H9 (cell line): Measurements from ENCODE around the gene LEFTY2. TPM values are rescaled to one million over a fixed set of nuclear protein-coding genes. Genes with fewer than 3 reads are reported as not detected.

Experiments
- DNase-seq: peaks from one replicate; pipeline ENCODE4 v3.0.0-alpha.2; 2017
- H2AFZ ChIP-seq: one replicate; pipeline ENCODE4 v1.6.1; 2013; ENCODE audit warnings: mild to moderate bottlenecking, low read length, control low read depth, moderate library complexity
- H2AK5ac ChIP-seq: 2 replicates; pipeline ENCODE4 v1.6.1; 2013; ENCODE audit warnings: low read length, control low read depth, mixed read lengths; ENCODE audit not compliant: insufficient read length
- H2BK120ac ChIP-seq: one replicate; pipeline ENCODE4 v1.6.1; 2013; ENCODE audit warnings: low read depth, mild to moderate bottlenecking, low read length, control low read depth, inconsistent platforms; ENCODE audit not compliant: poor library complexity, severe bottlenecking
- H2BK12ac ChIP-seq: 2 replicates; pipeline ENCODE4 v1.6.1; 2013; ENCODE audit warnings: low read length, control low read depth, mixed read lengths, low read depth; ENCODE audit not compliant: insufficient read length
- H2BK15ac ChIP-seq: 2 replicates; pipeline ENCODE4 v1.6.1; 2013; ENCODE audit warnings: low read depth, low read length, control low read depth
- H2BK20ac ChIP-seq: one replicate; pipeline ENCODE4 v1.6.1; 2013; ENCODE audit warnings: low read depth, mild to moderate bottlenecking, low read length, control low read depth, inconsistent platforms; ENCODE audit not compliant: poor library complexity, severe bottlenecking
- H2BK5ac ChIP-seq: 2 replicates; pipeline ENCODE4 v1.6.1; 2013; ENCODE audit warnings: low read length, control low read depth, mixed read lengths; ENCODE audit not compliant: insufficient read length
- H3K14ac ChIP-seq: 2 replicates; pipeline ENCODE4 v1.6.1; 2013; ENCODE audit warnings: low read length, control low read depth; ENCODE audit not compliant: insufficient read depth
- H3K18ac ChIP-seq: 2 replicates; pipeline ENCODE4 v1.6.1; 2013; ENCODE audit warnings: low read depth, mild to moderate bottlenecking, mixed read lengths, low read length, control low read depth; ENCODE audit not compliant: insufficient read length
- H3K23ac ChIP-seq: 2 replicates; pipeline ENCODE4 v1.6.1; 2013; ENCODE audit warnings: low read length, control low read depth, mixed read lengths, low read depth; ENCODE audit not compliant: insufficient read length
- H3K23me2 ChIP-seq: 2 replicates; pipeline ENCODE4 v1.6.1; 2013; ENCODE audit warnings: low read depth, mild to moderate bottlenecking, mixed read lengths, low read length, control low read depth; ENCODE audit not compliant: insufficient read length, poor library complexity, severe bottlenecking
- H3K27ac ChIP-seq: 2 replicates; pipeline ENCODE4 v1.5.1; 2013; ENCODE audit warnings: low read length, control low read depth, mixed read lengths, low read depth; ENCODE audit not compliant: insufficient read length
- H3K27me3 ChIP-seq: 2 replicates; pipeline ENCODE4 v1.6.1; 2013; ENCODE audit warnings: low read length, control low read depth, inconsistent platforms; ENCODE audit not compliant: insufficient read depth
- H3K4ac ChIP-seq: 2 replicates; pipeline ENCODE4 v1.6.1; 2013; ENCODE audit warnings: low read depth, mild to moderate bottlenecking, control low read depth, inconsistent platforms, low read length, moderate library complexity
- H3K4me1 ChIP-seq: 2 replicates; pipeline ENCODE4 v1.6.1; 2013; ENCODE audit warnings: low read length, control low read depth, inconsistent platforms; ENCODE audit not compliant: insufficient read depth
- H3K4me2 ChIP-seq: 2 replicates; pipeline ENCODE4 v1.6.1; 2013; ENCODE audit warnings: low read length, control low read depth, mixed read lengths; ENCODE audit not compliant: insufficient read length, insufficient read depth
- H3K56ac ChIP-seq: 2 replicates; pipeline ENCODE4 v1.6.1; 2013; ENCODE audit warnings: low read depth, mild to moderate bottlenecking, mixed read lengths, low read length, control low read depth; ENCODE audit not compliant: insufficient read length
- H3K79me1 ChIP-seq: 2 replicates; pipeline ENCODE4 v1.6.1; 2013; ENCODE audit warnings: low read depth, mild to moderate bottlenecking, moderate library complexity, low read length, control low read depth, inconsistent platforms; ENCODE audit not compliant: insufficient read depth, poor library complexity, severe bottlenecking
- H3K79me2 ChIP-seq: 2 replicates; pipeline ENCODE4 v1.6.1; 2013; ENCODE audit warnings: low read length, control low read depth, inconsistent platforms; ENCODE audit not compliant: insufficient read depth
- H3K9ac ChIP-seq: 2 replicates; pipeline ENCODE4 v1.6.1; 2013; ENCODE audit warnings: low read length, control low read depth, mixed read lengths; ENCODE audit not compliant: insufficient read length; ENCODE audit errors: extremely low read depth
- H3K9me3 ChIP-seq: one replicate; pipeline ENCODE4 v1.6.1; 2013; ENCODE audit warnings: low read depth, low read length, inconsistent platforms; ENCODE audit not compliant: control insufficient read depth
- H3T11ph ChIP-seq: one replicate; pipeline ENCODE4 v1.6.1; 2013; ENCODE audit warnings: mild to moderate bottlenecking, low read length, control low read depth, inconsistent platforms
- H4K20me1 ChIP-seq: one replicate; pipeline ENCODE4 v1.6.1; 2013; ENCODE audit not compliant: control insufficient read depth, insufficient read length, insufficient read depth
- H4K5ac ChIP-seq: 2 replicates; pipeline ENCODE4 v1.6.1; 2013; ENCODE audit warnings: low read depth, mild to moderate bottlenecking, mixed read lengths, low read length, control low read depth; ENCODE audit not compliant: insufficient read length
- H4K8ac ChIP-seq: replicated peaks from 2 replicates; pipeline ENCODE4 v1.6.1; 2013; ENCODE audit warnings: low read length, control low read depth, mixed read lengths, low read depth; ENCODE audit not compliant: insufficient read length
- H4K91ac ChIP-seq: 2 replicates; pipeline ENCODE4 v1.6.1; 2013; ENCODE audit warnings: low read depth, mild to moderate bottlenecking, moderate library complexity, mixed read lengths, low read length, control low read depth; ENCODE audit not compliant: insufficient read length
- H3K27ac Mint-ChIP-seq, 3 experiments: 2 replicates in 2 of 3; 3 replicates in 1 of 3; pipeline ENCODE4 v1.8.0; 2020 to 2021; ENCODE audit warnings: mixed read lengths in 3 of 3, mild to moderate bottlenecking in 1 of 3, moderate library complexity in 1 of 3
- H3K27me3 Mint-ChIP-seq: 2 replicates; pipeline ENCODE4 v1.8.0; 2021; ENCODE audit warnings: low read depth, mild to moderate bottlenecking, moderate library complexity, mixed read lengths
- H3K36me3 Mint-ChIP-seq, 3 experiments: 2 replicates in 2 of 3; 3 replicates in 1 of 3; pipeline ENCODE4 v1.8.0; 2020 to 2021; ENCODE audit warnings: low read depth in 3 of 3, mixed read lengths in 3 of 3; ENCODE audit not compliant: insufficient read depth in 1 of 3
- H3K4me1 Mint-ChIP-seq, 2 experiments: 2 replicates each; pipeline ENCODE4 v1.8.0; 2020; ENCODE audit warnings: mixed read lengths in 2 of 2
- H3K4me3 Mint-ChIP-seq, 2 experiments: 2 replicates in 1 of 2; 3 replicates in 1 of 2; pipeline ENCODE4 v1.8.0; 2020 to 2021; ENCODE audit warnings: mild to moderate bottlenecking in 2 of 2, mixed read lengths in 2 of 2, moderate library complexity in 1 of 2
- H3K9me3 Mint-ChIP-seq, 2 experiments: 2 replicates in 1 of 2; 3 replicates in 1 of 2; pipeline ENCODE4 v1.8.0; 2020; ENCODE audit warnings: mild to moderate bottlenecking in 2 of 2, mixed read lengths in 2 of 2, moderate library complexity in 1 of 2
- WGBS: extraction: QIAGEN DNeasy Blood & Tissue Kit; methylation state at CpG from one replicate; pipeline ENCODE4 v1.1.7; 2013; ENCODE audit warnings: missing lambda C conversion rate, low lambda C conversion rate, mixed read lengths; ENCODE audit not compliant: insufficient read length; ENCODE audit errors: extremely low coverage; 5-methylcytosine and 5-hydroxymethylcytosine counted together
- total RNA-seq: library from RNA; stranded (reverse); gene quantifications from 2 replicates; pipeline ENCODE4 v1.2.1, GENCODE V29; 2021
- TF ChIP-seq, protein P1 (sequence below): fragments of 200-600 bp; sonication (generic); conservative IDR thresholded peaks from 3 replicates; pipeline ENCODE4 v1.8.0; 2021; ENCODE audit warnings: antibody characterized with exemption, mild to moderate bottlenecking

The LEFTY2 gene
- total RNA-seq, 1 experiment from 2014 or later = 16.3 TPM

DNA sequence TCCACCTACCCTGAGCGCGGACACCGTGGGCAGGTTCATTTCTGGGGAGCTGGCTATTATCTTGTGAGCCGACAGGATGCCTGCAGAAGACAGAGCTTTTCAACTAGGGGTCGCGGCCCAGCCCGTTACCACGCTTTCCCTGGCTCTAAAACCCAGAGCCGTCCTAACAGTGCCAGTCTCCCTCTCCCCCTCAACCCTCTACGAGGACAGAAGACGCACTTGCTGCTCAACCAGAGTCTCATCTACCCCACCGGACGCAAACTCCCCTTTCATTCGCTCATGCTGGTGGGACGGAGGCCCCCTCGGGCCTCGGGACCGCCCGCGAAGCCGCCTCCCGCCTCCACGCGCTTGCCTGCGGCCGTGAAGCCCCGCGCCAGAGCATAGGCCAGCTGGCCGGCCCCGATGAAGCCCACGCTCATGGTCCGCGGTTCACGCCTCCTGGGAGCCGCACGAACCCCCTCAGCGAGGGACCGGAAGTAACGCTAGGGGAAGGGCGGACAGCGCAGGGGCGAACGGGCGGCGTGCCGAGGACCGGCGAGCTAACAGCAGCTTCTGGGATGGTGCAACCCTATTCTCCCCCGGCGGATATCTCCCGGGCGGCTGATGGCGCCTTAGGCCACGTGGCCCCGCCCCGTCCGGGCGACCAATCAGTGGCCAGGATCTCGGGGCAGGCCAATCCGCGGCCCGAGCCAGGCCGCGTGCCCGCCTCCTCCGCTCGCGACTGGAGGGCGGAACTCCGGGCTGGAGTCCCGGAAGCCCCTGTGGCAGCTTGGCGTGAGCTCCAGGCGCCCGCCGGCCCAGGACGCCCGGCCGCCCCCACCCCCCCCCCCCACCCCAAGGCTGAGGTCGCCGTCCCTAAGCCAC is 17.1 kb downstream of the LEFTY2 start, which contains the start of gene PYCR2:
TSS of gene PYCR2 (minus strand) at position 559 of the 864 bp plus-strand sequence. CDS start at position 419, 140 bp downstream.
- Histone ChIP-seq H4K5ac (no peak within 1 kb of the TSS), H3K18ac (peak within 1 kb of the TSS; percentile 35), H3K4me2 (peak within 1 kb of the TSS; percentile 79), H3K27me3 (no peaks in the 10 kb centered on the region), H3K79me1 (no peaks in the 10 kb centered on the region), H2AFZ (no peak within 1 kb of the TSS), H2BK15ac (no peak within 1 kb of the TSS), H4K8ac (no peak within 1 kb of the TSS), H2AK5ac (no peak within 1 kb of the TSS), H3K23me2 (peaks cover 4% of the 10 kb centered on the region), H3K79me2 (peaks cover 5% of the 10 kb centered on the region; the same call in 1 of the 2 replicates), H3K4ac (no peak within 1 kb of the TSS), H4K91ac (no peak within 1 kb of the TSS), H3K9me3 (no peaks in the 10 kb centered on the region), H3K56ac (no peak within 1 kb of the TSS), H2BK120ac (no peak within 1 kb of the TSS), H2BK5ac (no peak within 1 kb of the TSS), H3K14ac (peak within 1 kb of the TSS; percentile 81), H3K27ac (no peak within 1 kb of the TSS), H2BK12ac (no peak within 1 kb of the TSS), H3T11ph (no peak within 1 kb of the TSS), H4K20me1 (peaks cover 3% of the 10 kb centered on the region), H3K9ac (peak within 1 kb of the TSS; percentile 80), H2BK20ac (no peak within 1 kb of the TSS), H3K23ac (no peak within 1 kb of the TSS), H3K4me1 (no peaks in the 10 kb centered on the region)
- Mint-ChIP-seq H3K27ac (peak within 1 kb of the TSS; percentile 93 to 98 (median 94)), H3K4me1 (peaks cover 12 to 19% of the 10 kb centered on the region in 2 experiments), H3K27me3 (no peaks in the 10 kb centered on the region), H3K36me3 (peaks cover 38 to 44% (median 38%) of the 10 kb centered on the region in 3 experiments; a peak in 6 of 7 replicates), H3K4me3 (peak within 1 kb of the TSS; percentile 96 to 98), H3K9me3 (no peaks in the 10 kb centered on the region)
- WGBS = no CpG with 5 or more reads among the region's 80 CpGs
- DNase-seq = peak; percentile 96
- TF ChIP-seq, protein P1, sequence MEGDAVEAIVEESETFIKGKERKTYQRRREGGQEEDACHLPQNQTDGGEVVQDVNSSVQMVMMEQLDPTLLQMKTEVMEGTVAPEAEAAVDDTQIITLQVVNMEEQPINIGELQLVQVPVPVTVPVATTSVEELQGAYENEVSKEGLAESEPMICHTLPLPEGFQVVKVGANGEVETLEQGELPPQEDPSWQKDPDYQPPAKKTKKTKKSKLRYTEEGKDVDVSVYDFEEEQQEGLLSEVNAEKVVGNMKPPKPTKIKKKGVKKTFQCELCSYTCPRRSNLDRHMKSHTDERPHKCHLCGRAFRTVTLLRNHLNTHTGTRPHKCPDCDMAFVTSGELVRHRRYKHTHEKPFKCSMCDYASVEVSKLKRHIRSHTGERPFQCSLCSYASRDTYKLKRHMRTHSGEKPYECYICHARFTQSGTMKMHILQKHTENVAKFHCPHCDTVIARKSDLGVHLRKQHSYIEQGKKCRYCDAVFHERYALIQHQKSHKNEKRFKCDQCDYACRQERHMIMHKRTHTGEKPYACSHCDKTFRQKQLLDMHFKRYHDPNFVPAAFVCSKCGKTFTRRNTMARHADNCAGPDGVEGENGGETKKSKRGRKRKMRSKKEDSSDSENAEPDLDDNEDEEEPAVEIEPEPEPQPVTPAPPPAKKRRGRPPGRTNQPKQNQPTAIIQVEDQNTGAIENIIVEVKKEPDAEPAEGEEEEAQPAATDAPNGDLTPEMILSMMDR = no peak
